Stimulated activated naive CD8-positive, alpha-beta T cell treated with anti-CD3 and anti-CD28 coated beads, Interleukin-15, amount 100 ng/mL, for 72 hours (primary cell): ENCODE data around the gene C19orf53.
A peak's percentile ranks its signal among the peaks of the same experiment; 100 is the strongest.

Source experiments
- ATAC-seq: fragments of 150-1000 bp; cut with Tn5 transposase; 2 replicates; pipeline ENCODE4 v1.10.0; 2021; ENCODE audit warnings: mild to moderate bottlenecking, moderate library complexity
- DNase-seq, 2 donors: peaks; one replicate each; pipeline ENCODE4 v3.0.0; 2021 to 2022
- H3K27ac Mint-ChIP-seq, 2 donors: one replicate each; pipeline ENCODE4 v1.8.0; 2022; ENCODE audit warnings: mild to moderate bottlenecking in 2 of 2, mixed read lengths in 2 of 2, moderate library complexity in 2 of 2
- H3K27me3 Mint-ChIP-seq: one replicate; pipeline ENCODE4 v1.8.0; 2022; ENCODE audit warnings: mixed read lengths
- H3K4me1 Mint-ChIP-seq: one replicate; pipeline ENCODE4 v1.8.0; 2022; ENCODE audit warnings: mild to moderate bottlenecking, mixed read lengths
- H3K4me3 Mint-ChIP-seq, 2 donors: one replicate each; pipeline ENCODE4 v1.8.0; 2022; ENCODE audit warnings: mild to moderate bottlenecking in 2 of 2, mixed read lengths in 2 of 2, moderate library complexity in 1 of 2
- H3K9me3 Mint-ChIP-seq, 2 donors: one replicate each; pipeline ENCODE4 v1.8.0; 2022; ENCODE audit warnings: mixed read lengths in 2 of 2

The C19orf53 gene

GRCh38 chr19:13799669-13800068, 25.4 kb downstream of the C19orf53 start:
- no peak overlapping the region for H3K4me3 Mint-ChIP-seq
- H3K4me1 Mint-ChIP-seq, result peaks cover 19% of the 10 kb centered on the region
- no peak overlapping the region for H3K27ac Mint-ChIP-seq
- ATAC-seq (no peak), DNase-seq (no peak)
- no peaks in the 10 kb centered on the region for H3K9me3 Mint-ChIP-seq
- no peaks in the 10 kb centered on the region for H3K27me3 Mint-ChIP-seq

DNA sequence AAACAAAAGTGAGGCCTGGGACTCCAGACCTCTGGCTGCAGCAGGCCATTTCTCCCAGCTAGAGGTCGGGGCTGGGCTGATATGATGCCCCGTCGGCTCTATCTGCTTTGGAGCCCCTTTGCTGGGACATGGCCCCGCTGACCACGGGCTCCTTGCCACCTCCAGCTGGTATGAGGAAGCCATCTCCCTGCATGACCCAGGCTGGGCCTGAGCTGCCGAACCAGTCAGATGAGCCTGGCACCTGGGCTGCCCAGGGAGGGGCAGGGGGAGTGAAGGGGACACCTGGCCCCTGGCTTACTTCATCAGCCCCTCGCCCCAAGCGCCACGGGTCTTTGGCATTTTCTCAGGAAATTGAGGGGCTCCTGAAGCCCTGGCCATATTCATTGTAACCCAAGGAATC, 28.8 kb downstream of the C19orf53 start:
- H3K9me3 Mint-ChIP-seq, result no peaks in the 10 kb centered on the region
- H3K27me3 Mint-ChIP-seq, result no peaks in the 10 kb centered on the region
- no peak overlapping the region for H3K27ac Mint-ChIP-seq
- no peak overlapping the region for H3K4me3 Mint-ChIP-seq
- no peaks in the 10 kb centered on the region for H3K4me1 Mint-ChIP-seq
- ATAC-seq (no peak), DNase-seq (no peak)

DNA sequence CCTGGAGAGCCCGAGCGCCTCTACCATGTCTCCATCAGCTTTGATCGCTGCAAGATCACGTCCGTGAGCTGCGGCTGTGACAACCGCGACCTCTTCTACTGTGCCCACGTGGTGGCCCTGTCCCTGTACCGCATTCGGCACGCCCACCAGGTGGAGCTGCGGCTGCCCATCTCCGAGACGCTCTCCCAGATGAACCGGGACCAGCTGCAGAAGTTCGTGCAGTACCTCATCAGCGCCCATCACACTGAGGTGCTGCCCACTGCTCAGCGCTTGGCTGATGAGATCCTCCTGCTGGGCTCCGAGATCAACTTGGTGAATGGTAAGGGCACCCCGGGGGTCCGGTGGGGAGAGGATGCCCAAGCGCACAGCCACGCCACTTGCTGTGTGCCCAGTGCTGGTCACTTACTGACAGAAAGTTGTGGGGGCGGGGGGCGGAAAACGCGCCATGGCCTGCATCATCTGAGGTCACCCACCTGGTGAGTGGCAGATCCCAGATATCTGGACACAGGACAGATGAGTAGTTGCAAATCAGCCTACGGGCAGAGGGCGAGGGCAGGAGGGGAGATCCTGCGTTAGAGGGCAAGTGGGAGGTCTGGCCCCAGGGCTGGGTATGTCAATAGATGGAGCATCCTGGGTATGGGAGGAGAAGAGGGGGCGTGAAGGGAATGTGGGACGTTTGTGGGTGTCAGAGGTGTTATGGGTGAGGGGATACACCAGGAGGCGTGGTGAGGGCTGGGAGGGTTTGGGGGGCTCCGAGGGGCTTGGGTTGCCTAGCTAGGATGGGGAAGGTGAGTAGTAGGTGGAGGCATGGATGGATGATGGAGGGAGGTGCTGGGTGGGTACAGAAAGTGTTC, 30.8 kb downstream of the C19orf53 start:
- H3K4me1 Mint-ChIP-seq, result no peaks in the 10 kb centered on the region
- no peaks in the 10 kb centered on the region for H3K9me3 Mint-ChIP-seq
- no peak overlapping the region for H3K4me3 Mint-ChIP-seq
- H3K27ac Mint-ChIP-seq, result peak overlapping the region in 1 of 2 donors; percentile 14
- H3K27me3 Mint-ChIP-seq, result no peaks in the 10 kb centered on the region
- ATAC-seq (no peak), DNase-seq (no peak)

DNA sequence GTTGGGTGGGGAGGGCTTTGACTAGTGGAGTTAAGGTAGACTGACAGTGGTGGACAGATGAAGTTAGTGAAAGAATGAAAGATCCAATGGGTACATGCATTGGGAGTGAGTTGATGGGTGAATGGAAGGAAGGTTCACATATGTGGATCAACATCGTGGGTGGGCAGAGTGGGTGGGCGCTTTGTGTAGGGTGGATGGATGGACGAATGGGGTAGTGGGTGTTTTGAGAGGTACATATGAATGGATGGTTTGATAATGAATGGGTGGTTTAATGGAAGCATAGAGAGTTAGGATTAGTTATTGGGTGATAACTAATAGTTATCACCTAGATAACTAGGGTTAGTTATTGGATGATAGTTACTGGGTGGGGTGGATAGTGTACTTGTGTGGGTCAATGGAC, 32.5 kb downstream of the C19orf53 start:
- ATAC-seq, result no peak
- no peak for DNase-seq
- Mint-ChIP-seq H3K9me3 (no peaks in the 10 kb centered on the region), H3K4me1 (no peaks in the 10 kb centered on the region), H3K27ac (no peak overlapping the region), H3K27me3 (no peaks in the 10 kb centered on the region), H3K4me3 (no peak overlapping the region)

DNA sequence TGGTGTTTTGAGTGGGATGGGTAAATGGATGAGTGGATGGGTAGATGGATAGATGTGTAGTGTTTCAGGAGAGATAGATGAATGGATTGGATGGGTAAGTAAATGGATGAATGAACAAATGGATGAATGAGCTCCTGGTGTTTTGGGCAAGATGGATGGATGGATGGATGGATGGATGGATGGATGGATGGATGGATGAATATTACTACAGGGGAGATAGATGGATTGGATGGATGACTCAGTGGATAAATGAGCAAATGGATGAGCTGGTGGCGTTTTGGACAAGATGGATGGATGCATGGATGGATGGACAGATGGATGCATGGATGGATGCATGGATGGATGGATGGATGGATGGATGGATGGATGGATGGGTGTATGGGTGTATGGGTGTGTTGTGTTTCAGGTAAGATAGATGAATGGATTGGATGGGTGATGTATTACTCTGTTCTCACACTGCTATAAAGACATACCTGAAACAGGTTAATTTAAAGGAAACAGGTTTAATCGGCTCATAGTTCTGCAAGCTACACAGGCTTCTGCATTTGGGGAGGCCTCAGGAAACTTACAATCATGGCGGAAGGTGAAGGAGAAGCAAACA, 33.3 kb downstream of the C19orf53 start:
- no peaks in the 10 kb centered on the region for H3K4me1 Mint-ChIP-seq
- no peak for ATAC-seq
- H3K9me3 Mint-ChIP-seq, result no peaks in the 10 kb centered on the region

GRCh38 chr19:13808856-13809255, 34.6 kb downstream of the C19orf53 start:
- DNase-seq, result no peak
- Mint-ChIP-seq H3K4me1 (no peaks in the 10 kb centered on the region), H3K27ac (no peak overlapping the region), H3K27me3 (no peaks in the 10 kb centered on the region), H3K9me3 (no peaks in the 10 kb centered on the region), H3K4me3 (no peak overlapping the region)
- ATAC-seq, result no peak

More for the DNA sequence above, 33.3 kb downstream of the C19orf53 start:
- no peak for DNase-seq
- Mint-ChIP-seq H3K27ac (no peak overlapping the region), H3K27me3 (no peaks in the 10 kb centered on the region), H3K4me3 (no peak overlapping the region)

DNA sequence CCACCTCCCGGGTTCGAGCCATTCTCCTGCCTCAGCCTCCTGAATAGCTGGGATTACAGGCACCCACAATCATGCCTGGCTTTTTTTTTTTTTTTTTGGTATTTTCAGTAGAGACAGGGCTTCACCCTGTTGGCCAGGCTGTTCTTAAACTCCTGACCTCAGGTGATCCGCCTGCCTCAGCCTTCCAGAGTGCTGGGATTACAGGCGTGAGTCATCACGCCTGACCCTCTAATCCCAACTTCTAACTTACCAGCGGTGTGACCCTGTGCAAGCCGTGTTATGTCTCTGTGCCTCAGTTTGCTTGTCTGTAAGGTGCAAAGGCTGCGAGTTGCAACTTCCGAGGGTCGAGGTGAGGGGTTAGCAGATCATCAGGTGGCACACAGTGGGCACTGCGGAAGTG, 38.3 kb downstream of the C19orf53 start:
- ATAC-seq, result no peak
- Mint-ChIP-seq H3K27me3 (no peaks in the 10 kb centered on the region), H3K9me3 (no peaks in the 10 kb centered on the region), H3K4me3 (no peak overlapping the region), H3K27ac (no peak overlapping the region), H3K4me1 (peaks cover 13% of the 10 kb centered on the region)
- no peak for DNase-seq

DNA sequence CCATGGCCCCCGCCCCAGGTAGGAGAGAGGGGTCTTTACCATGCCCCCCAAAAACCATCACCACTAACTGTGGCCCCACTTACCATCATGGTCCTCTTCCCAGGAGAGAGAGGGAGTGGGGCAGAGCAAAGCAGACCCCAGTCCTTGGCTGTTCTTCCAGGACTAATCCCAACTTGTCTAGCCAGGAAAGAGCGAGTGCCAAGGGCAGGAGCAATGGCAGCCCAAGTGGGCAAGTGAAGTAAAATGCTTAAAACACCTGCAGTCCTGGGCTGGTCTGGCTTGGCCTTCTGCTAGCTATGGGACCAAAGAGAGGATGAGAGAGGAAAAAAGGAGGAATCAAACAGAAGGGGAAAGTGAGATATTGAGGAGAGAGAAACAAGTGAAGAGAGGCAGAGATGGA, 38.9 kb downstream of the C19orf53 start:
- Mint-ChIP-seq H3K27me3 (no peaks in the 10 kb centered on the region), H3K4me3 (no peak overlapping the region), H3K4me1 (peaks cover 14% of the 10 kb centered on the region), H3K27ac (peak overlapping the region in 1 of 2 donors; percentile 22), H3K9me3 (no peaks in the 10 kb centered on the region)
- no peak for ATAC-seq
- DNase-seq, result no peak

DNA sequence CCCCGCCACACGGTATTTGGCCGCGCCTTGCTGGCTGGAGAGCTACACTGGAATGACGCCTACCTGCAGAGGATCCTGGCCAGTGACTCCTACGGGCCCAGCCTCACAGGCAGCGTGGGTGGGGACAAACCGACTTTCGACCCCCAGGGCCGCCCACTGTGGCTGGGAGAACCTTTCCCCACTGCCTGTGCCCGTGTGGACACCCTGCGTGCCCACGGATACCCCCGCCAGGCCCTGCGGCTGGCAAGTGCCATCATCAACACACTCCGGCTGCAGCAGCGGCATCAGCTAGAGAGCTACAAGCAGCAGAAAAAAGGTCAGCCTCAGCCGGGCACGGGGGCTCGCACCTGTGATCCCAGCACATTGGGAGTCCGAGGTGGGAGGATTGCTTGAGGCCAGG, 40.3 kb downstream of the C19orf53 start:
- no peak overlapping the region for H3K27ac Mint-ChIP-seq
- H3K9me3 Mint-ChIP-seq, result no peaks in the 10 kb centered on the region
- H3K4me1 Mint-ChIP-seq, result peaks cover 18% of the 10 kb centered on the region
- ATAC-seq (no peak), DNase-seq (no peak)
- no peaks in the 10 kb centered on the region for H3K27me3 Mint-ChIP-seq
- no peak overlapping the region for H3K4me3 Mint-ChIP-seq

- ATAC-seq (peak; percentile 49), DNase-seq (peak in 1 of 2 donors; percentile 31)
- no peaks in the 10 kb centered on the region for H3K27me3 Mint-ChIP-seq
- H3K4me1 Mint-ChIP-seq, result peaks cover 18% of the 10 kb centered on the region
- no peaks in the 10 kb centered on the region for H3K9me3 Mint-ChIP-seq
- H3K27ac Mint-ChIP-seq, result peak overlapping the region in 1 of 2 donors; percentile 92
- H3K4me3 Mint-ChIP-seq, result peak overlapping the region in 1 of 2 donors; percentile 67
These were observed 42.9 kb downstream of the C19orf53 start for GRCh38 chr19:13817018-13817614.

GRCh38 chr19:13817615-13818371, 43.5 kb downstream of the C19orf53 start:
- Mint-ChIP-seq H3K4me3 (peak overlapping the region in 1 of 2 donors; percentile 67), H3K27ac (peak overlapping the region in 1 of 2 donors; percentile 92), H3K4me1 (peaks cover 18% of the 10 kb centered on the region), H3K9me3 (no peaks in the 10 kb centered on the region), H3K27me3 (no peaks in the 10 kb centered on the region)
- ATAC-seq, result peak; percentile 58
- peak in 1 of 2 donors; percentile 23 for DNase-seq

DNA sequence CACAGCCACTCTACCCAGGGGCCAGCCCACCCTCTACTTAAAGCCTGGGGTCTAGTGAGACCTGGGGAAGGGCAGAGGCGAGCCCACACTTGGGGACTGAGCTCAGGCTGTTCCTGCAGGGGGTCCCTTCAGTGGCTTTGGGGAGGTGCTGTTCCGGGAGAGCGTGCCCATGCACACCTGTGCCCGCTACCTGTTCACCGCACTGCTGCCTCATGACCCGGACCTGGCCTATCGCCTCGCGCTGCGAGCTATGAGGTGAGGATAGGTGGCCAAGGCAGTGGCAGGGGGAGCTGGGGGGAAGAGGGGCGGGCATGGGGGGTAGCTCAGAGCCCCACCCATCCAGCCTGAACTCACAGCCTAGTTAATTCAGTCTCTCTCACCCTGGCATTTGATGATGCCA, 45.0 kb downstream of the C19orf53 start:
- no peak overlapping the region for H3K27ac Mint-ChIP-seq
- ATAC-seq, result no peak
- no peaks in the 10 kb centered on the region for H3K9me3 Mint-ChIP-seq

DNA sequence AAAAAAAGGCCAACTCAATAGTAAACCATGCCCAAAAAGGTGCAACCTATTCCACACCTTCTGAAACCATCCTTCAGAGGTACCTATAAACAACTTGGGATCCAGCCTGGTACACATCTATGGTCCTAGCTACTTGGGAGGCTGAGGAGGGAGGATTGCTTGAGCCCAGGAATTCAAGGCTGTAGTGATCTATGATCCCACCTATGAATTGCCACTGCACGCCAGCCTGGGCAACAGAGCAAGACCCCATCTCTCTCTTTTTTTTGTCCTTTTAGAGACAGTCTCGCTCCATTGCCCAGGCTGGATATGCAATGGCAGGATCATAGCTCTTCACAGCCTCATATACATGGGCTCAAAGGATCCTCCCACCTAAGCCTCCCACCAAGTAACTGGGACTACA, 47.0 kb downstream of the C19orf53 start:
- no peaks in the 10 kb centered on the region for H3K9me3 Mint-ChIP-seq
- no peak for ATAC-seq

More for the DNA sequence above, 45.0 kb downstream of the C19orf53 start:
- Mint-ChIP-seq H3K4me3 (no peak overlapping the region), H3K27me3 (no peaks in the 10 kb centered on the region), H3K4me1 (peaks cover 18% of the 10 kb centered on the region)
- DNase-seq, result no peak

DNA sequence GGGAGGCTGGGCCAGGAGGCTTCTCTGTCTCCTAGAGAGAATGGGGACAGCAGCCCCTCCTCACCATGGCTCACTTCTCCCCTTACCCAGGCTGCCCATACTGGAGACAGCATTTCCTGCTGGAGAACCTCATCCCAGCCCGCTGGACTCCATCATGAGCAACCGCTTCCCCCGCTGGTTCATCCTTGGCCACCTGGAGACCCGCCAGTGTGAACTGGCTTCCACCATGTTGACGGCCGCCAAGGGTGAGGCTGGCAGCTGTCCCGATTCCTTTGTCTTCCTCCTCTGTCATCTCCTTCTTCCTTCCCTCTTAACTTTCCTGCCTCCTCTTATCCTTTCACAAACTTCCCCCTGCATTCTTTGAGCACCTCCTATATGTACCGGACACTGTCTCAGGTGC, 49.0 kb downstream of the C19orf53 start:
- ATAC-seq (no peak), DNase-seq (no peak)
- no peak overlapping the region for H3K4me3 Mint-ChIP-seq
- no peaks in the 10 kb centered on the region for H3K27me3 Mint-ChIP-seq
- H3K4me1 Mint-ChIP-seq, result peaks cover 3% of the 10 kb centered on the region
- H3K27ac Mint-ChIP-seq, result no peak overlapping the region
- H3K9me3 Mint-ChIP-seq, result no peaks in the 10 kb centered on the region

More for the DNA sequence above, 47.0 kb downstream of the C19orf53 start:
- no peak for DNase-seq
- no peak overlapping the region for H3K27ac Mint-ChIP-seq
- H3K4me1 Mint-ChIP-seq, result peaks cover 11% of the 10 kb centered on the region
- no peak overlapping the region for H3K4me3 Mint-ChIP-seq
- no peaks in the 10 kb centered on the region for H3K27me3 Mint-ChIP-seq

DNA sequence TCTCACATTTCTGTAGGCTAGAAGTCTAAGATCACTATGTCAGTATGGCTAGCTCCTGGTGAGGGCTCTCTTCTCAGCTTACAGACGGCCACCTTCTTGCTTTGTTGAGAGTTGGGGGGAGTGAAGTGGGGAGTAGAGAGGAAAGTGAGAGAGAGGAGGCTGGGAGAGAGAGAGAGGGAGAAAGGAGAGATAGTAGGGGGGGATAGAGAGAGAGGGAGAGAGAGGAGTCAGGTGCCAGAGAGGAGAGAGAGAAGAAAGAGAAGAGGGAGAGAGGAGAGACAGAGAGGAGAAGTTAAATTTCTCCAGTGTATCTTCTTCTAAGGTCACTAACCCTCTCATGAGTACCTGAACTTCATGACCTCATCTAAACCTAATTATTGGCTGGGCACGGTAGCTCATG, 49.6 kb downstream of the C19orf53 start:
- ATAC-seq (no peak), DNase-seq (no peak)
- H3K9me3 Mint-ChIP-seq, result no peaks in the 10 kb centered on the region
- H3K27me3 Mint-ChIP-seq, result no peaks in the 10 kb centered on the region
- no peaks in the 10 kb centered on the region for H3K4me1 Mint-ChIP-seq
- no peak overlapping the region for H3K27ac Mint-ChIP-seq
- no peak overlapping the region for H3K4me3 Mint-ChIP-seq
